ENCODE data around the gene SNX32.

SNX32 gene

GRCh38 chr11:65786786-65787636 is 46.8 kb upstream of the SNX32 start, which contains the start of gene OVOL1:
Gene OVOL1 (plus strand): TSS chr11:65787063. CDS start chr11:65787374, 311 bp downstream.
- Histone ChIP-seq H3K4me1 (ENCODE audit: low read length) (peaks cover 23% of the 10 kb centered on the region), H3K27ac (ENCODE audit: low read length) (no peak within 1 kb of the TSS), H3K36me3 (replicated peaks; ENCODE audit: insufficient read depth, low read length) (no peaks in the 10 kb centered on the region), H3K27me3 (replicated peaks; ENCODE audit: insufficient read depth, low read length) (peaks cover 38% of the 10 kb centered on the region), H3K9ac (ENCODE audit: low read length) (no peak within 1 kb of the TSS), H2AFZ (ENCODE audit: low read length) (no peak within 1 kb of the TSS), H3K9me2 (replicated peaks; ENCODE audit: insufficient read depth, low read length) (no peaks in the 10 kb centered on the region), H3K4me3 (ENCODE audit: low read length) (no peak within 1 kb of the TSS), H3K9me3 (replicated peaks; ENCODE audit: insufficient read depth, low read length) (no peaks in the 10 kb centered on the region), H3K4me2 (ENCODE audit: low read depth, low read length) (peak within 1 kb of the TSS; percentile 39), H3K79me2 (ENCODE audit: low read length) (no peaks in the 10 kb centered on the region), H3F3A (ENCODE audit: insufficient read depth, low read length) (peaks cover 13% of the 10 kb centered on the region), H4K20me1 (ENCODE audit: insufficient read depth, low read length) (no peaks in the 10 kb centered on the region)
- DNase-seq: no peak
- no peak for TF ChIP-seq EZH2phosphoT487 (IDR thresholded peaks at IDR 0.05; ENCODE audit: low read length)
- TF ChIP-seq CTCF (IDR thresholded peaks at IDR 0.05; ENCODE audit: low read length): no peak
- TF ChIP-seq EZH2 (optimal IDR thresholded peaks at IDR 0.05; ENCODE audit: low read depth, low read length): peak; percentile 96

GRCh38 chr11:65787649-65788622 is 45.8 kb upstream of the SNX32 start:
- no peaks in the 10 kb centered on the region for H3K36me3 ChIP-seq (replicated peaks; ENCODE audit: insufficient read depth, low read length)
- TF ChIP-seq CTCF (IDR thresholded peaks at IDR 0.05; ENCODE audit: low read length): no peak
- TF ChIP-seq EZH2phosphoT487 (IDR thresholded peaks at IDR 0.05; ENCODE audit: low read length): peak; percentile 32; the same call in 1 of the 2 replicates
- TF ChIP-seq EZH2 (optimal IDR thresholded peaks at IDR 0.05; ENCODE audit: low read depth, low read length): peak; percentile 83
- H3K9me3 ChIP-seq (replicated peaks; ENCODE audit: insufficient read depth, low read length): no peaks in the 10 kb centered on the region
- peak overlapping the region; percentile 34 for H3K4me2 ChIP-seq (ENCODE audit: low read depth, low read length)
- H3K79me2 ChIP-seq (ENCODE audit: low read length): no peaks in the 10 kb centered on the region
- no peak overlapping the region for H3K27ac ChIP-seq (ENCODE audit: low read length)
- H3K27me3 ChIP-seq (replicated peaks; ENCODE audit: insufficient read depth, low read length): peaks cover 38% of the 10 kb centered on the region
- no peak for DNase-seq
- H3F3A ChIP-seq (ENCODE audit: insufficient read depth, low read length): peaks cover 4% of the 10 kb centered on the region
- H3K9ac ChIP-seq (ENCODE audit: low read length): no peak overlapping the region
- H2AFZ ChIP-seq (ENCODE audit: low read length): no peak overlapping the region
- H4K20me1 ChIP-seq (ENCODE audit: insufficient read depth, low read length): no peaks in the 10 kb centered on the region
- no peaks in the 10 kb centered on the region for H3K9me2 ChIP-seq (replicated peaks; ENCODE audit: insufficient read depth, low read length)
- H3K4me3 ChIP-seq (ENCODE audit: low read length): no peak overlapping the region
- peaks cover 18% of the 10 kb centered on the region for H3K4me1 ChIP-seq (ENCODE audit: low read length)

GRCh38 chr11:65788821-65789220 is 44.9 kb upstream of the SNX32 start:
- Histone ChIP-seq H3K9ac (ENCODE audit: low read length) (no peak overlapping the region), H3K4me3 (ENCODE audit: low read length) (no peak overlapping the region), H3K36me3 (replicated peaks; ENCODE audit: insufficient read depth, low read length) (no peaks in the 10 kb centered on the region), H3F3A (ENCODE audit: insufficient read depth, low read length) (no peaks in the 10 kb centered on the region), H4K20me1 (ENCODE audit: insufficient read depth, low read length) (no peaks in the 10 kb centered on the region), H3K79me2 (ENCODE audit: low read length) (no peaks in the 10 kb centered on the region), H3K4me2 (ENCODE audit: low read depth, low read length) (no peak overlapping the region), H3K27me3 (replicated peaks; ENCODE audit: insufficient read depth, low read length) (peaks cover 38% of the 10 kb centered on the region), H3K27ac (ENCODE audit: low read length) (no peak overlapping the region), H3K4me1 (ENCODE audit: low read length) (peaks cover 15% of the 10 kb centered on the region), H3K9me3 (replicated peaks; ENCODE audit: insufficient read depth, low read length) (no peaks in the 10 kb centered on the region), H2AFZ (ENCODE audit: low read length) (no peak overlapping the region), H3K9me2 (replicated peaks; ENCODE audit: insufficient read depth, low read length) (no peaks in the 10 kb centered on the region)
- no peak for DNase-seq
- TF ChIP-seq EZH2phosphoT487 (IDR thresholded peaks at IDR 0.05; ENCODE audit: low read length) (no peak), EZH2 (optimal IDR thresholded peaks at IDR 0.05; ENCODE audit: low read depth, low read length) (no peak), CTCF (IDR thresholded peaks at IDR 0.05; ENCODE audit: low read length) (no peak)
